Fibroblast of peridontal ligament (primary cell): Measurements from ENCODE around the gene ARHGEF10L.

Experiments
- DNase-seq: peaks from one replicate; pipeline ENCODE4 v3.0.0-alpha.2; 2010; ENCODE audit errors: extremely low read depth

ARHGEF10L gene

GRCh38 chr1:17654519-17654918 lies 115.0 kb downstream of the ARHGEF10L start:
- DNase-seq, result no peak

- no peak for DNase-seq
Measured at GRCh38 chr1:17655169-17655568, 115.7 kb downstream of the ARHGEF10L start.

GRCh38 chr1:17655922-17656321 lies 116.4 kb downstream of the ARHGEF10L start:
- no peak for DNase-seq

- DNase-seq, result no peak
Measured at GRCh38 chr1:17657436-17657835, 117.9 kb downstream of the ARHGEF10L start.

GRCh38 chr1:17658837-17659236 lies 119.3 kb downstream of the ARHGEF10L start:
- no peak for DNase-seq

- DNase-seq, result peak; percentile 53
Measured at GRCh38 chr1:17661546-17662157, 122.2 kb downstream of the ARHGEF10L start.

DNA sequence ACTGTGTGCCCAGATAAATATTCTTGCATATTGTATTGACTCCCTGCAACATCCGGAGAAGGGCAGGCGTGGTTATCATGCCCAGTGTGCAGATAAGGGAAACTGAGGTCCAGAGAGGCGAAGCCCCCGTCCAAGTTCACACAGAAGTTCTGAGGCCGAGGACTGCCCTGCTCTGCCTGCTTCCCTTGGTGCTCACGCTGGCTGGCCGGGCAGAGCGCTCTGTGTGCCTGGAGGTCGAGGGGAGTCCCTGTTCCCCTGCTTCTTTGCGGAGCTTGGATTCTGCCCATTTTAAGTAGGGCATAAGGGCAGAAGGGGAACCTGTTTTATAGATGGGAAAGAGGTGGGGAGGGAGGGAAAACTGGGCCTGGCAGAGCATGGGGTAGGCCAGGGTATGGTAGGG lies 122.8 kb downstream of the ARHGEF10L start:
- no peak for DNase-seq

- DNase-seq, result no peak
Measured at GRCh38 chr1:17662786-17663185, 123.3 kb downstream of the ARHGEF10L start.

GRCh38 chr1:17663646-17664045 lies 124.1 kb downstream of the ARHGEF10L start:
- no peak for DNase-seq

GRCh38 chr1:17664322-17664721 lies 124.8 kb downstream of the ARHGEF10L start:
- DNase-seq, result no peak

DNA sequence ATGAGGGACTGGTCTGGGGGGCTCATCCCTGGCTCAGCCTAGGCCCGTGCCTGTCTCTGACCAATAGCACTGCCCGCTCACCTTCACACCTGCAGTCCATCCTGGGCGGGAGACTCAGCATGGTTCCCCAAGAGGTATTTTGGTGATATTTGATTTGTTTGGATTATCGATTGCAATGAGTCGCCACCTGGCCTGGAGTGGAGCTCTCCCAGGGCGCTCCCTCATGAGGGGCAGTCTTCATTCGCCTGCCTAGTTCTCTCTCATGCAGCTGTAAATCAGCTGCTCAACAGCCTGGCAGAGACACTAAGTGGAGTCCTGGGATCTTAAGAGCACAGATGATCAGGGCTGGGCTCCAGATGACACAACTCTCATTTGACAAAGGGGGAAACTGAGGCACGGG lies 125.6 kb downstream of the ARHGEF10L start:
- DNase-seq, result no peak

- no peak for DNase-seq
Measured at GRCh38 chr1:17665950-17666720, 126.6 kb downstream of the ARHGEF10L start.

DNA sequence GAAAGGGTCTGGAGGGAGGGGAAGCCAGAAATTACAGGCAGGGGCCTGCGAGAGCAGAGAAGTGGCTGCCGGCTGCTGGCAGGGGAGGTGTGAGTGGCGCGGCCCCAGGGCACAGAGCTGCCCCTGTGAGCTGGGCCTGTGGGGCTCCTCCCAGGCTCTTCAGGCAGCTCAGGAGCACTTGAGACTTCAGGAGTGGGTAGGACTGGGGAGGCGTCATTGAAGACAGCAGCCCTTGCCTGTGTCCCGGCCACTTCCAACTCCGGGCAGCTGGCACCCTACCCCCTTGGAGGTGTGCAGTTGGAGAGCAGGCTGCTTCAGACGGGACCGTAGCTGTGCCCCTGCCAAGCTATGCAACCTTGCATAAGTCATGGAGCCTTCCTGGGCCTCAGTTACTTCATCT lies 128.1 kb downstream of the ARHGEF10L start:
- DNase-seq, result no peak

DNA sequence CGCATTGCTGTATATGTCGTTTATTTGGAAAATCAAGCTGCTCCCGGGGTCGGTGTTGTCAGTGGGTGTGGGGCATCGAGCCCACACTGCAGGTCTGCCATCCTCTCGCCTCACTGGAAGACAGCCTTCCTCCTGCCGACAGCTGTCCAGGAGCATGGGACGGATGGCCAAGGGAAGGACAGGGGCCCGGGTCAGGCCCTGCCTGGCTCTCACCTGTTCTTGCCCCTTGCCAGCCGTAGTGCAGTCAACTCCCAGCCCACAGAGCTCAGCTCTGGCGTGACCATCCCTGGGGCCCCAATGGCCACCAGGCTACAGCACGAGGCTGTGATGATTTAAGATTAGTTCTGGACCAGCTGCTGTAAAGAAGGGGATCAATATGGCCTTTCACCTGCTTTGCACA lies 128.7 kb downstream of the ARHGEF10L start:
- DNase-seq, result no peak

GRCh38 chr1:17668624-17669175 lies 129.2 kb downstream of the ARHGEF10L start:
- no peak for DNase-seq

DNA sequence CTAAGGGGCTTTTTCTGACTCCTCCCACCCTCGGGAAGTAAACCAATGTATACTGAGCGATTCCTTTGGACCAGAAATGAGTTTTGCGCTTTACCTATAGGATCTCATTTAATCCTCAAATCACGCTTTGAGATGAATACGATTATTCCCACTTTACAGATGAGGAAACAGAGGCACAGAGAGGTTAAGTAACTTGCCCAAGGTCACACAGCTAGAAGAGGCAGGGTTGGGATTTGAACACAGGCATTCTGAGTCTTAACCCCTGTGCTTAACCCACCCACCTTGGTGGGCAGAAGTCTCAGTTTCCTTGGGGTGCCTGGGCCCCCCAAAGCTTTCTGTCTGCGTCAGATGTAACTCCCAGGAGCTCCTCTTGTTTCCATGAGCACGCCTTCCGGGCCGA lies 129.8 kb downstream of the ARHGEF10L start:
- no peak for DNase-seq

DNA sequence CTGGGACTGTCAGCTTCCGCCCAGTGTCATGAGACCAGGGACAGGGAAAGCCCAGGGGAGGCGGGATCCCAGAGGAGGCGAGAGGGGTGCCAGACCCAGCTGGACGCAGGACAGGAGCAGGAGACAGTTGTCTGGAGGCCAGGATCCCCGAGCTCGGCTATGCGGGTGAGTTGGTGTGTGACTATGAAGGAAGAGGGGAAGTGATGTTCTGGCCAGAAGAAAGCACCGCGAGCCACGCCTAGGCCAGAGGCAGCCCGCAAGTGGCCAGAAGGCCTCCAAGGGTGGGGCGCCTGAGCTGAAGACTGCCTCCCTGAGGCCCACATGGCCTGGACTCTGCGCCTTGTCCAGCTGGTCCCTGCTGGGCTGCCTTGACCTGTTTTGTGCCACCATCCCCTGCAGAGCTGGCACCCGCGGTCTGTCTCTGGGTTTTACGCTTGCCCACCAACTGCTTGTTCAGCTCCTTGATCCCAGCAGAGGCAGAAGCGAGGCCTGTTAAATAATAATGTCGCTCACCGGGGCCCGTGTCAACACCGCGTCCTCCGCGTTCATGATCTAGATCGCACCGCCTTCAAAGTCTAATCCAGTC lies 130.5 kb downstream of the ARHGEF10L start:
- no peak for DNase-seq

GRCh38 chr1:17670587-17671313 lies 131.3 kb downstream of the ARHGEF10L start:
- DNase-seq, result no peak

DNA sequence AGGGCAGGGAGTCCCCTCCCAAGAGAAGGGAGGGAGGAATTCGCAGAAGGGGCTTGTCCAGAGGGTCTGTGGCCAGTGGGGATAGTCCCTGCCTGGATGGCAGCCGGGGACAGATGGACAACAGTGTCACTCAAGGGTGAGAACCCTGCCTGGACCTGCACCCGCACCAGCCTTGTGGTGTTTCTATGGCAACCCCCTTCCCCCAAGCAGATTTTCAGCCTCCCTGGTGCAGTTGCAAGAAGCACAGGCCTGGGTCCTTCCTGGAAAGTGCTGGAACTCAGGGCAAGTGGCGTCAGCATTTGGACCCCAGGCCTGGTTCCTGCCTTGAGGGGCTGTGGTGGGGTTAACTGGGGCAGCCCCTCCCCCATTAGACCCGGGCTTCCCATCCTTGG lies 131.8 kb downstream of the ARHGEF10L start:
- DNase-seq, result no peak

DNA sequence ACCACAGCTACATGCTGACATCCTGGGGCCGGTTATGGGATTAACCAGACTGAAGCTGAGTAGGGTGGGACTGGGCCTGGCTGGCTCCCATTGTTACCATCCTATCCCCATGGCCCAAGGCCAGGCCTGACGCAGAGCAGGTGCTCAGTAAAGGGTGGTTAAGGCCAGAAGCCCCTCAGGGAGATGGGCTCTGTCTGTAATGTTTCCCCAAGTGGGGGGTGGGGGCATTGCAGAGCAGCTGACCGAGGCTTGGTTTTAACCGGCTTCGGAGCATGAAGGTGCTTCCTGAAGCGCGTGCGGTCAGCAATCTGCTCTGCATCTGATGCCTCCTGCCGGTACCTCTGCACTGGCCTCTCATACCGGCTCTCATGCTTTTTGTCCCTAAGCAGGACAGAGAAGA lies 132.2 kb downstream of the ARHGEF10L start:
- no peak for DNase-seq

- DNase-seq, result no peak
Measured at GRCh38 chr1:17672226-17672625, 132.7 kb downstream of the ARHGEF10L start.
